Duodenal mucosa (tissue), 2 donors: Measurements from ENCODE around the gene PARVA.

Source experiments
- H3K27ac ChIP-seq: one replicate; pipeline ENCODE4 v1.7.0; 2013; ENCODE audit warnings: low read depth, low read length
- H3K27me3 ChIP-seq, 2 donors: one replicate each; pipeline ENCODE4 v1.7.0; 2013; ENCODE audit warnings: low read length in 2 of 2, control low read depth in 1 of 2; ENCODE audit not compliant: insufficient read depth in 2 of 2, control insufficient read depth in 1 of 2
- H3K36me3 ChIP-seq, 2 donors: one replicate each; pipeline ENCODE4 v1.7.0; 2013; ENCODE audit warnings: low read length in 2 of 2, control low read depth in 1 of 2; ENCODE audit not compliant: insufficient read depth in 2 of 2, control insufficient read depth in 1 of 2
- H3K4me1 ChIP-seq, 2 donors: one replicate each; pipeline ENCODE4 v1.7.0; 2013; ENCODE audit warnings: low read length in 2 of 2, control low read depth in 1 of 2; ENCODE audit not compliant: insufficient read depth in 2 of 2, control insufficient read depth in 1 of 2
- H3K4me3 ChIP-seq, 2 donors: one replicate each; pipeline ENCODE4 v1.7.0; 2013; ENCODE audit warnings: low read length in 2 of 2, low read depth in 1 of 2
- H3K9ac ChIP-seq, 2 donors: one replicate each; pipeline ENCODE4 v1.7.0; 2013; ENCODE audit warnings: low read length in 2 of 2, low read depth in 1 of 2
- H3K9me3 ChIP-seq, 2 donors: one replicate each; pipeline ENCODE4 v1.7.0; 2013; ENCODE audit warnings: low read length in 2 of 2, control low read depth in 1 of 2; ENCODE audit not compliant: control insufficient read depth in 1 of 2

The PARVA gene

GRCh38 chr11:12534549-12534948 lies 157.2 kb downstream of the PARVA start:
- Histone ChIP-seq H3K27ac (no peak overlapping the region), H3K4me3 (no peak overlapping the region), H3K36me3 (no peaks in the 10 kb centered on the region), H3K9me3 (no peaks in the 10 kb centered on the region), H3K4me1 (peaks cover 0 to 4% of the 10 kb centered on the region in 2 donors), H3K9ac (no peak overlapping the region), H3K27me3 (no peaks in the 10 kb centered on the region)

GRCh38 chr11:12535321-12535720 lies 157.9 kb downstream of the PARVA start:
- Histone ChIP-seq H3K36me3 (no peaks in the 10 kb centered on the region), H3K4me3 (no peak overlapping the region), H3K4me1 (peaks cover 0 to 4% of the 10 kb centered on the region in 2 donors), H3K27ac (no peak overlapping the region), H3K9ac (no peak overlapping the region), H3K9me3 (no peaks in the 10 kb centered on the region), H3K27me3 (no peaks in the 10 kb centered on the region)

- no peak overlapping the region for H3K27ac ChIP-seq
- no peaks in the 10 kb centered on the region for H3K27me3 ChIP-seq
- no peak overlapping the region for H3K4me3 ChIP-seq
Observed at GRCh38 chr11:12536566-12536965, 159.2 kb downstream of the PARVA start.

GRCh38 chr11:12537778-12538401 lies 160.5 kb downstream of the PARVA start:
- H3K9me3 ChIP-seq, result no peaks in the 10 kb centered on the region
- H3K27me3 ChIP-seq, result no peaks in the 10 kb centered on the region
- no peak overlapping the region for H3K4me3 ChIP-seq
- H3K36me3 ChIP-seq, result no peaks in the 10 kb centered on the region
- H3K4me1 ChIP-seq, result peaks cover 0 to 4% of the 10 kb centered on the region in 2 donors
- H3K27ac ChIP-seq, result no peak overlapping the region
- no peak overlapping the region for H3K9ac ChIP-seq

More at GRCh38 chr11:12536566-12536965, 159.2 kb downstream of the PARVA start:
- H3K9ac ChIP-seq, result no peak overlapping the region
- H3K4me1 ChIP-seq, result peaks cover 0 to 4% of the 10 kb centered on the region in 2 donors
- no peaks in the 10 kb centered on the region for H3K36me3 ChIP-seq
- H3K9me3 ChIP-seq, result no peaks in the 10 kb centered on the region

DNA sequence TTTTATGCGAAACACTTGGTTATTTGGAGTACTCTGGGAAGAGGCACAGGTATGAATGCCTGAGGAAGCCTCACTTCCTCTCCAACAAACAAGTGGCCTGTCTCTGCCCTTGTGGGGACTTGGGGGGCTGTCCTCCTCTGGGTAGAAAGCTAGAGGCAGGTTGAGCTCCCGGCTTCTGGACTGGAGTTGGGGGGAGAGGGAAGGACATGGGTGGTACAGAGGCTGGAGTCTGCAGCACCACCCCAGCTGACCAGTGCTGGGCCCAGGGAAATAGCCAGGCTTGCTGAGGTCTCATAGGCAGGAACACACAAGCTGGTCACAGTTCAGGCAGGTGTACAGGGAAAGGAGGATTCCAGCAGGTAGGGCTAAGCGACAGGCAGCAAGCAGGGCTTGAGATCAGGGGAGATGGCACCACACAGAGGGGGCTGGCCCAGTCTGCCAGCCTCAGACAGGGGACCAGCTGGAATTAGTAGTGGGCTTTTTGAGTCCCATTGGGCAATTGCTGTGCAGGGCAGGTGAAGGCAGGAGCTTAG lies 161.6 kb downstream of the PARVA start:
- Histone ChIP-seq H3K9ac (no peak overlapping the region), H3K9me3 (no peaks in the 10 kb centered on the region), H3K4me1 (peaks cover 0 to 4% of the 10 kb centered on the region in 2 donors), H3K27me3 (no peaks in the 10 kb centered on the region), H3K36me3 (no peaks in the 10 kb centered on the region), H3K4me3 (no peak overlapping the region), H3K27ac (no peak overlapping the region)

GRCh38 chr11:12539572-12539971 lies 162.2 kb downstream of the PARVA start:
- no peak overlapping the region for H3K9ac ChIP-seq
- H3K27ac ChIP-seq, result no peak overlapping the region
- H3K4me3 ChIP-seq, result no peak overlapping the region
- H3K9me3 ChIP-seq, result no peaks in the 10 kb centered on the region
- H3K27me3 ChIP-seq, result no peaks in the 10 kb centered on the region
- peaks cover 0 to 4% of the 10 kb centered on the region in 2 donors for H3K4me1 ChIP-seq
- H3K36me3 ChIP-seq, result no peaks in the 10 kb centered on the region

- Histone ChIP-seq H3K36me3 (no peaks in the 10 kb centered on the region), H3K9ac (no peak overlapping the region), H3K4me1 (peaks cover 0 to 4% of the 10 kb centered on the region in 2 donors), H3K27me3 (no peaks in the 10 kb centered on the region), H3K9me3 (no peaks in the 10 kb centered on the region), H3K27ac (no peak overlapping the region), H3K4me3 (no peak overlapping the region)
Observed at GRCh38 chr11:12540075-12540680, 162.8 kb downstream of the PARVA start.

- no peaks in the 10 kb centered on the region for H3K27me3 ChIP-seq
- H3K36me3 ChIP-seq, result no peaks in the 10 kb centered on the region
- no peak overlapping the region for H3K4me3 ChIP-seq
- no peaks in the 10 kb centered on the region for H3K9me3 ChIP-seq
- H3K4me1 ChIP-seq, result peaks cover 0 to 4% of the 10 kb centered on the region in 2 donors
- H3K27ac ChIP-seq, result no peak overlapping the region
- no peak overlapping the region for H3K9ac ChIP-seq
Observed at GRCh38 chr11:12540913-12541582, 163.7 kb downstream of the PARVA start.

- Histone ChIP-seq H3K4me3 (no peak overlapping the region), H3K9ac (no peak overlapping the region), H3K27me3 (no peaks in the 10 kb centered on the region), H3K9me3 (no peaks in the 10 kb centered on the region), H3K36me3 (no peaks in the 10 kb centered on the region), H3K27ac (no peak overlapping the region), H3K4me1 (peaks cover 0 to 4% of the 10 kb centered on the region in 2 donors)
Observed at GRCh38 chr11:12541583-12542151, 164.3 kb downstream of the PARVA start.
